Epithelial cell of esophagus (primary cell): Measurements from ENCODE around the gene PCBP3.
"Not testable (repeated sequence)": the region's sequence is repeated elsewhere in the genome, so short reads cannot be mapped to it uniquely, and the experiment has no call there.

Experiments
- DNase-seq: peaks from one replicate; pipeline ENCODE4 v3.0.0; 2010; ENCODE audit warnings: low read depth
- H3K4me3 ChIP-seq: 2 replicates; pipeline ENCODE4 v1.5.1; 2011; ENCODE audit warnings: mild to moderate bottlenecking, low read length, control low read depth
- CTCF ChIP-seq: IDR thresholded peaks from 2 replicates; pipeline ENCODE4 v1.5.1; 2011; ENCODE audit warnings: low read depth, mild to moderate bottlenecking, low read length, control low read depth, inconsistent platforms; ENCODE audit not compliant: insufficient read depth; ENCODE audit errors: missing control alignments

PCBP3 gene

DNA sequence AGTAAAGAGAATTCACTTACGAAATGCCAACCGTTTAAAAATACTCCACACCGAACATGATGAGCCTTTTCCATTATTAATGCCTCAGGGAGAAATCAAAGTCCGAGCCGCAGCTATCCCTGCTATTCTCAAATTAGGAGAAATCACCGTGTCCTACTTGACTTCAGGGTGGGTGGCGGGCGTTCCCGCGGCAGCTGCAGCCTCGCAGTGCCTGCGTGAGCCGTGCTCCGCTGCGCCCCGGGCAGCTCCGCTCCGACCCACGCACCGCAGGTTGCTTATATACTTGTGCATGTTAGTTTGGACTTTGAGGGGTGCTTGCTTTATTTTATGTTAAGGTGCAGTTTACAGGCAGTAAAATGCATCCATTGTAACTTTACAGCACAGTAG, 35.6 kb upstream of the PCBP3 start:
- H3K4me3 ChIP-seq, result no peak overlapping the region
- DNase-seq, result no peak
- TF ChIP-seq CTCF, result no peak

DNA sequence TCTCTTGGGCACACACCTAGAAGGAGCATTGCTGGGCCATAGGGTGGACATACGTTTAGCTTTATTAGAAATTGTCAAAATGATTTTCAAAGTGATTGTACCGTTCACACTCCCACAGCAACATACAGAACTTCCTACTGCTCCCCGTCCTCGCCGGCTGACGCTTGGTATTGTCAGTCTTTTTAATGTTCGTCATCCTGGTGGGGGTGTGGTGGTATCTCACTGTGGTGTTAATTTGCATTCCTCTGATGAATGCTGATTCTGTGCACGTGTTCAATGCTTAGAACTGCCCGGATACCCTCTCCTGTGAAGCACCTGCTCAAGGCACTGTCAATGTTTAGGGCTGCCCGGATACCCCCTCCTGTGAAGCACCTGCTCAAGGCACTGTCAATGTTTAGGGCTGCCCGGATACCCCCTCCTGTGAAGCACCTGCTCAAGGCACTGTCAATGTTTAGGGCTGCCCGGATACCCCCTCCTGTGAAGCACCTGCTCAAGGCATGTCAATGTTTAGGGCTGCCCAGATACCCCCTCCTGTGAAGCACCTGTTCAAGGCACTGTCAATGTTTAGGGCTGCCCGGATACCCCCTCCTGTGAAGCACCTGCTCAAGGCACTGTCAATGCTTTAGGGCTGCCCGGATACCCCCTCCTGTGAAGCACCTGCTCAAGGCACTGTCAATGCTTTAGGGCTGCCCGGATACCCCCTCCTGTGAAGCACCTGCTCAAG, 34.6 kb upstream of the PCBP3 start:
- not testable (repeated sequence) for DNase-seq, H3K4me3 ChIP-seq

DNA sequence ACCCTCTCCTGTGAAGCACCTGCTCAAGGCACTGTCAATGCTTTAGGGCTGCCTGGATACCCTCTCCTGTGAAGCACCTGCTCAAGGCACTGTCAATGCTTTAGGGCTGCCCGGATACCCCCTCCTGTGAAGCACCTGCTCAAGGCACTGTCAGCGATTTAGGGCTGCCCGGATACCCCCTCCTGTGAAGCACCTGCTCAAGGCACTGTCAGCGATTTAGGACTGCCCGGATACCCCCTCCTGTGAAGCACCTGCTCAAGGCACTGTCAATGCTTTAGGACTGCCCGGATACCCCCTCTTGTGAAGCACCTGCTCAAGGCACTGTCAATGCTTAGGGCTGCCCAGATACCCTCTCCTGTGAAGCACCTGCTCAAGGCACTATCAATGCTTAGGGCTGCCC, 33.9 kb upstream of the PCBP3 start:
- not testable (repeated sequence) for DNase-seq, H3K4me3 ChIP-seq

DNA sequence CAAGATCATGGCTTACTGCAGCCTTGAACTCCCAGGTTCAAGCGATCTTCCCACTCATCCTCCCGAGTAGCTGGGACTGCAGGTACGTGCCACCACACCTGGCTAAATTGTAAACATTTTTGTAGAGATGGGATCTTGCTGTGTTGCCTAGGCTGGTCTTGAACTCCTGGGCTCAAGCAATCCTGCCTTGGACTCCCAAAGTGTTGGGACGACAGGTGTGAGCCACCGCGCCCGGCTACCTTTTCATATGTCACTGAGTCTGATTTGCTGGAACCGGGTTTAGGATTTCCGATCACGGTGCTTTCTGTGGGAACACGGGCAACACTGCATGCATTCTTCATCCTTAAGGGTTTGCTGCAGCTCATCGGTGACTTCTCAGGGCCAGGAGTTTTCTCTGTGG, 32.2 kb upstream of the PCBP3 start:
- DNase-seq, result no peak
- H3K4me3 ChIP-seq, result no peak overlapping the region
- TF ChIP-seq CTCF, result no peak

- H3K4me3 ChIP-seq, result no peak overlapping the region
- no peak for TF ChIP-seq CTCF
- DNase-seq, result no peak
Observed at GRCh38 chr21:45611939-45612664, 31.4 kb upstream of the PCBP3 start.

- DNase-seq, H3K4me3 ChIP-seq: not testable (repeated sequence)
Observed at GRCh38 chr21:45612665-45613019, 30.9 kb upstream of the PCBP3 start.

DNA sequence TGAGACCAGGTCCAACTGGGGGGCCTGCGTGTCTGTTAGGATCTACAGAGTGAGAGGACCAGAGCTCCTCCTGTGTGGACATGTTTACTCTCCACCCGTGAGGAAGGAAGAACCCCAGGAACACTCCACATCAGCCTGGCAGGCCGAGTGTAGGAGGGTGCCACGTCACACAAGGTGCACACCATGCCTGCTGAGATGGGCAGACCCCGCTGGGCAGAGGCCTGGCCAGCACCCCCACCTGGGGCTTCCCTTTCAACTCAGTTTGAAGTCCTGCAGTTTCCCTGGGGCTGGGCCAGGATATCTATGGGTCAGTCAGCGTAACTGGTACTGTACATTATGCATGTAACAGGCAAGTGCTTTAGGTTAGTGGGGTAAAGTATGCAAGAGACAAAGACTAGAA, 30.1 kb upstream of the PCBP3 start:
- no peak overlapping the region for H3K4me3 ChIP-seq
- no peak for TF ChIP-seq CTCF
- no peak for DNase-seq

DNA sequence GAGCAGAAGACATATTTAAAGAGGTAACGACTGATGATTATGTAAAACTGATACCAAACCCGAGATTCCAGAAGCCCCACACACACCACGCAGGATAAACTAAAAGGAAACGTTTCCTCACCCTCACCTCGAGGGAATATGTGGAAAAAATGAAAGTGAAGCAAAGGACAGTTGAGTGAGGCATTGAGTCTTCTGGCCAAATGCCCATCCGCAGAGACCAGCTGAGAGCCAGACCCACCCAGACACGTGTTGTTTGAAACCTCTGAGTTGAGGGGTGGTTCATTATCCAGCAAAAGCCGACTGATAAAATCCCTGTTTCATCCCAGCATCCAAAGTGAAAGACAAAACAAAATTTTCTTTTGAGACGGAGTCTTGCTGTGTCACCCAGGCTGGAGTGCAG, 29.6 kb upstream of the PCBP3 start:
- TF ChIP-seq CTCF, result no peak
- no peak overlapping the region for H3K4me3 ChIP-seq
- no peak for DNase-seq
